ENCODE data around the gene ALS2CL. TPM values are rescaled to one million over a fixed set of nuclear protein-coding genes. Genes with fewer than 3 reads are reported as not detected.
A peak's percentile ranks its signal among the peaks of the same experiment; 100 is the strongest.
"Not testable (repeated sequence)": the region's sequence is repeated elsewhere in the genome, so short reads cannot be mapped to it uniquely, and the experiment has no call there.

Gene ALS2CL
- total RNA-seq, 1 experiment from 2014 or later: 16.4 TPM

DNA sequence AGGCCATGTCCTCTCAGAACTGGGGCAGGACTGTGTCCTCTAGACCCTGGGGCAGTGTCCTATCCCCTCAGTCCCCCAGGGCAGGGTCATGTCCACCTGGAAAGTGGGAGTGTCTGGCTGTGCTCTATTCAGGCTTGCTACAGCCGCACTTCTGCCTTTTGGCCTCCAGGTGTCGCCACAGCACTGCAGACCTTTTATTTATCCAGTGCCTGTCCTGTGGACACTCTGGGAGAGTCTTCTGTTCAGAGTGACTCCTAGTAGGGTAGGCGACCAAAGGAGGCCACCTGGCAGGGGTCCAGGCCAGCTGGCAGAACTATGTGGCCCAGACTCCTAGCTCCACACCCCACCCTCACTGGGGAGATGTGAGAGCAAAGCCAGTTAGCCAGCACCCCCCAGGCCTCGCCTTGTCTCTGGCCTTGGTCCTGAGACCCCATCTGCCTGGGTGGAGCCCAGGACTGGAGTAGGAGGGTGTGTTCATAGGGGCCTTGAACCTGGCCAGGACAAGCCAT, 11.6 kb upstream of the ALS2CL start:
- no TSS peak for BruUV-seq (replicated peaks)
- ChIA-PET RAD21 (ENCODE audit: low non-redundant PET in 1 of 2, low total read pairs in 2 of 2, uncharacterized antibody in 2 of 2, unreplicated experiment in 2 of 2) (no interaction called here), POLR2A (no interaction called here), CTCF (interaction anchor here (1.3 kb wide), 1 partner anchor 205 kb away, joined by 7 read pairs; no protein-coding TSS in a partner anchor)
- no peak overlapping the region for H3K4me3 ChIP-seq (replicated peaks in 1 of 2; ENCODE audit: low read depth in 1 of 2, low read length in 2 of 2)
- H3K36me3 ChIP-seq (ENCODE audit: control insufficient read depth in 1 of 2, insufficient read depth in 2 of 2, low read length in 2 of 2): no peaks in the 10 kb centered on the region
- H3K27me3 ChIP-seq (ENCODE audit: insufficient read depth, low read length): no peaks in the 10 kb centered on the region
- DNase-seq (ENCODE audit: low read depth, low spot score) (no peak), ATAC-seq (peak; percentile 92)
- H2AFZ ChIP-seq (ENCODE audit: low read depth, low read length, poor library complexity, severe bottlenecking): no peak overlapping the region
- no peaks in the 10 kb centered on the region for H3K9me2 ChIP-seq (ENCODE audit: insufficient read depth)
- H3K4me2 ChIP-seq (ENCODE audit: low read length): no peak overlapping the region
- H3K9me3 ChIP-seq (ENCODE audit: control insufficient read depth in 1 of 2, insufficient read depth in 1 of 2, low read depth in 1 of 2, low read length in 2 of 2): no peaks in the 10 kb centered on the region
- H3K9ac ChIP-seq (ENCODE audit: low read length): no peak overlapping the region
- no peaks in the 10 kb centered on the region for H4K20me1 ChIP-seq (ENCODE audit: insufficient read depth)
- no peak overlapping the region for H3K27ac ChIP-seq (ENCODE audit: low read depth, low read length)
- H3K4me1 ChIP-seq (ENCODE audit: control insufficient read depth in 1 of 2, insufficient read depth in 2 of 2, low read length in 2 of 2): peaks cover 7 to 15% of the 10 kb centered on the region in 2 experiments; a peak in 3 of 4 replicates
- H3K79me2 ChIP-seq (ENCODE audit: insufficient read depth, low read length): no peaks in the 10 kb centered on the region
- TF ChIP-seq RAD21 (IDR thresholded peaks at IDR 0.05; ENCODE audit: low read depth): peak; percentile 98
- TF ChIP-seq, protein P1, sequence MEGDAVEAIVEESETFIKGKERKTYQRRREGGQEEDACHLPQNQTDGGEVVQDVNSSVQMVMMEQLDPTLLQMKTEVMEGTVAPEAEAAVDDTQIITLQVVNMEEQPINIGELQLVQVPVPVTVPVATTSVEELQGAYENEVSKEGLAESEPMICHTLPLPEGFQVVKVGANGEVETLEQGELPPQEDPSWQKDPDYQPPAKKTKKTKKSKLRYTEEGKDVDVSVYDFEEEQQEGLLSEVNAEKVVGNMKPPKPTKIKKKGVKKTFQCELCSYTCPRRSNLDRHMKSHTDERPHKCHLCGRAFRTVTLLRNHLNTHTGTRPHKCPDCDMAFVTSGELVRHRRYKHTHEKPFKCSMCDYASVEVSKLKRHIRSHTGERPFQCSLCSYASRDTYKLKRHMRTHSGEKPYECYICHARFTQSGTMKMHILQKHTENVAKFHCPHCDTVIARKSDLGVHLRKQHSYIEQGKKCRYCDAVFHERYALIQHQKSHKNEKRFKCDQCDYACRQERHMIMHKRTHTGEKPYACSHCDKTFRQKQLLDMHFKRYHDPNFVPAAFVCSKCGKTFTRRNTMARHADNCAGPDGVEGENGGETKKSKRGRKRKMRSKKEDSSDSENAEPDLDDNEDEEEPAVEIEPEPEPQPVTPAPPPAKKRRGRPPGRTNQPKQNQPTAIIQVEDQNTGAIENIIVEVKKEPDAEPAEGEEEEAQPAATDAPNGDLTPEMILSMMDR (IDR thresholded peaks at IDR 0.05 in 2 of 3, conservative IDR thresholded peaks at IDR 0.05 in 1 of 3; ENCODE audit: borderline replicate concordance in 1 of 3, insufficient read depth in 1 of 3, low read depth in 2 of 3, low read length in 2 of 3): peak; percentile 94 to 96 (median 94)
- TF ChIP-seq EZH2phosphoT487 (IDR thresholded peaks at IDR 0.05; ENCODE audit: borderline replicate concordance): no peak
- intact Hi-C loops (cut with micrococcal nuclease): loop anchor here (1.0 to 10.0 kb wide), 6 partner anchors 190 to 1080 kb away; partner anchors contain the start of gene SMARCC1

GRCh38 chr3:46704346-46704745, 10.9 kb upstream of the ALS2CL start:
- CTCF ChIA-PET: not testable (repeated sequence)

More at GRCh38 chr3:46704346-46704745, 10.9 kb upstream of the ALS2CL start:
- RAD21 ChIA-PET (ENCODE audit: low non-redundant PET in 1 of 2, low total read pairs in 2 of 2, uncharacterized antibody in 2 of 2, unreplicated experiment in 2 of 2); H3K27me3 ChIP-seq (ENCODE audit: insufficient read depth, low read length); H4K20me1 ChIP-seq (ENCODE audit: insufficient read depth); H2AFZ ChIP-seq (ENCODE audit: low read depth, low read length, poor library complexity, severe bottlenecking); H3K9me2 ChIP-seq (ENCODE audit: insufficient read depth); H3K27ac ChIP-seq (ENCODE audit: low read depth, low read length); BruUV-seq (replicated peaks); H3K79me2 ChIP-seq (ENCODE audit: insufficient read depth, low read length); DNase-seq (ENCODE audit: low read depth, low spot score); H3K36me3 ChIP-seq (ENCODE audit: control insufficient read depth in 1 of 2, insufficient read depth in 2 of 2, low read length in 2 of 2); H3K9me3 ChIP-seq (ENCODE audit: control insufficient read depth in 1 of 2, insufficient read depth in 1 of 2, low read depth in 1 of 2, low read length in 2 of 2); POLR2A ChIA-PET; ATAC-seq; H3K9ac ChIP-seq (ENCODE audit: low read length); H3K4me2 ChIP-seq (ENCODE audit: low read length); H3K4me3 ChIP-seq (replicated peaks in 1 of 2; ENCODE audit: low read depth in 1 of 2, low read length in 2 of 2): not testable (repeated sequence)
- H3K4me1 ChIP-seq (ENCODE audit: control insufficient read depth in 1 of 2, insufficient read depth in 2 of 2, low read length in 2 of 2): peaks cover 7 to 15% of the 10 kb centered on the region in 2 experiments; a peak in 3 of 4 replicates
- intact Hi-C loops (cut with micrococcal nuclease): loop anchor here (10.0 kb wide), 1 partner anchor 1080 kb away; the partner anchor contains the start of gene SMARCC1

All from HCT116 (cell line).